ENCODE data around the gene ATP1A4. TPM values are rescaled to one million over a fixed set of nuclear protein-coding genes. Genes with fewer than 3 reads are reported as not detected.

Gene ATP1A4
- total and polyA plus RNA-seq, 9 of the 15 experiments (the other 6 are each of a cell fraction or from before 2014, with no cell fraction given) = 0.07 TPM; not detected in 8

DNA sequence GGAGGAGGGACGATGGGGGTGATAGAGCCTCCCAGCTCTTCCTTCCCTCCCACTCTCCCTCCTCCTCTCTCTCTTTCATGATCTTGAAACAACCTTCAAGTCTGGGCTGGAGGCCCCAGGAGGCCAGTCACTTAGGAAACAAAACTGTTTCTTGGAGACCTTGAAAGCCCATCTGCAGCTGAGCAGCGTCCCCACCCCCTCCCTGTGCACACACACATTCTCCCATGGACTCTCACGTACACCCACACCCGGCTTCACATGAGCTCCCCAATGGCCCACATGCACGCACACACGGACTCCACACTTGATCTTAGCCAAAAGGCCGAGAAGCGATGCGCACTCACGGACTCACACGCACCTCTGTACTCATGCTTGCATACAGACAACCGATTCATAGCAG, 39.0 kb upstream of the ATP1A4 start:
- in situ Hi-C loops (cut with MboI) (no loop called here), intact Hi-C loops (cut with micrococcal nuclease) (no loop called here)
- Histone ChIP-seq H3K9me3 (replicated peaks; ENCODE audit: control insufficient read depth, insufficient read depth, low read depth, low read length) (no peaks in the 10 kb centered on the region), H3K4me3 (no peak overlapping the region), H4K20me1 (replicated peaks; ENCODE audit: control insufficient read depth, insufficient read depth, low read length) (no peaks in the 10 kb centered on the region), H3K27ac (ENCODE audit: extremely low read depth, low read depth, low read length) (no peak overlapping the region), H2AFZ (ENCODE audit: low read depth, low read length) (no peak overlapping the region), H3K27me3 (ENCODE audit: control insufficient read depth in 2 of 2, insufficient read depth in 2 of 2, low read length in 2 of 2) (peaks cover 22 to 69% of the 10 kb centered on the region in 2 experiments; a peak in 4 of 5 replicates), H3K79me2 (ENCODE audit: control insufficient read depth, insufficient read depth, low read length) (no peaks in the 10 kb centered on the region), H3K4me2 (ENCODE audit: insufficient read depth, low read length) (no peak overlapping the region), H3K4me1 (replicated peaks in 1 of 2; ENCODE audit: control insufficient read depth in 2 of 2, insufficient read depth in 2 of 2, low read length in 2 of 2) (no peaks in the 10 kb centered on the region), H3K36me3 (ENCODE audit: control insufficient read depth, insufficient read depth, low read length) (no peaks in the 10 kb centered on the region), H3K9ac (ENCODE audit: insufficient read depth in 1 of 2, low read depth in 2 of 2, low read length in 2 of 2) (no peak overlapping the region), H3K9me1 (ENCODE audit: control insufficient read depth, insufficient read depth, low read length) (no peaks in the 10 kb centered on the region)
- 11% methylated on average over 11 of the region's 12 CpGs for WGBS (ENCODE audit: insufficient coverage, low coverage, missing lambda C conversion rate)
- ATAC-seq (no peak), DNase-seq (ENCODE audit: extremely low read depth in 1 of 4, low spot score in 3 of 4) (no peak), FAIRE-seq (peak; percentile 84)
- BruUV-seq (replicated peaks) = no TSS peak
- no peak for TF ChIP-seq EGR1 (conservative IDR thresholded peaks at IDR 0.05)
- peak; percentile 60; the same call in 1 of the 2 replicates for TF ChIP-seq ZNF263 (CRISPR knock-in tag; IDR thresholded peaks at IDR 0.05; ENCODE audit: borderline replicate concordance)
- TF ChIP-seq SMARCE1 (IDR thresholded peaks at IDR 0.05) = no peak
- POLR2A ChIA-PET = interaction anchor here (0.7 to 1.0 kb wide), 2 partner anchors 27 to 231 kb away, joined by 3 to 4 read pairs; partner anchors contain the start of gene NCSTN
- CTCF ChIA-PET (ENCODE audit: low intra/inter-chr PET ratio) = no interaction called here

GRCh38 chr1:160113407-160113806, 38.0 kb upstream of the ATP1A4 start:
- POLR2A ChIA-PET = interaction anchor here (0.5 kb wide), 1 partner anchor 297 kb away, joined by 3 read pairs; no protein-coding TSS in a partner anchor
- in situ Hi-C loops (cut with MboI) (no loop called here), intact Hi-C loops (cut with micrococcal nuclease) (no loop called here)
- H4K20me1 ChIP-seq (replicated peaks; ENCODE audit: control insufficient read depth, insufficient read depth, low read length) = no peaks in the 10 kb centered on the region
- H3K9me1 ChIP-seq (ENCODE audit: control insufficient read depth, insufficient read depth, low read length) = no peaks in the 10 kb centered on the region
- H3K4me3 ChIP-seq = no peak overlapping the region
- FAIRE-seq (no peak), ATAC-seq (no peak; the same call in 2 of the 3 replicates), DNase-seq (ENCODE audit: extremely low read depth in 1 of 4, low spot score in 3 of 4) (no peak)
- no peaks in the 10 kb centered on the region for H3K79me2 ChIP-seq (ENCODE audit: control insufficient read depth, insufficient read depth, low read length)
- no peak overlapping the region for H2AFZ ChIP-seq (ENCODE audit: low read depth, low read length)
- no peak overlapping the region for H3K9ac ChIP-seq (ENCODE audit: insufficient read depth in 1 of 2, low read depth in 2 of 2, low read length in 2 of 2)
- no peaks in the 10 kb centered on the region for H3K4me1 ChIP-seq (replicated peaks in 1 of 2; ENCODE audit: control insufficient read depth in 2 of 2, insufficient read depth in 2 of 2, low read length in 2 of 2)
- no peak overlapping the region for H3K27ac ChIP-seq (ENCODE audit: extremely low read depth, low read depth, low read length)
- H3K27me3 ChIP-seq (ENCODE audit: control insufficient read depth in 2 of 2, insufficient read depth in 2 of 2, low read length in 2 of 2) = peaks cover 23 to 71% of the 10 kb centered on the region in 2 experiments; a peak in 4 of 5 replicates
- CTCF ChIA-PET (ENCODE audit: low intra/inter-chr PET ratio) = no interaction called here
- H3K36me3 ChIP-seq (ENCODE audit: control insufficient read depth, insufficient read depth, low read length) = no peaks in the 10 kb centered on the region
- BruUV-seq (replicated peaks) = no TSS peak
- no peak overlapping the region for H3K4me2 ChIP-seq (ENCODE audit: insufficient read depth, low read length)
- 7% methylated on average over 8 of the region's 8 CpGs for WGBS (ENCODE audit: insufficient coverage, low coverage, missing lambda C conversion rate)
- no peaks in the 10 kb centered on the region for H3K9me3 ChIP-seq (replicated peaks; ENCODE audit: control insufficient read depth, insufficient read depth, low read depth, low read length)
- no peak for TF ChIP-seq PRPF4 (IDR thresholded peaks at IDR 0.05; ENCODE audit: insufficient read depth, low read depth, low read length, poor library complexity, severe bottlenecking)
- no peak for TF ChIP-seq KDM4B (IDR thresholded peaks at IDR 0.05; ENCODE audit: borderline replicate concordance in 2 of 2, low read depth in 1 of 2)
- no peak for TF ChIP-seq JUNB (CRISPR knock-in tag; conservative IDR thresholded peaks at IDR 0.05)
- TF ChIP-seq, protein P1, sequence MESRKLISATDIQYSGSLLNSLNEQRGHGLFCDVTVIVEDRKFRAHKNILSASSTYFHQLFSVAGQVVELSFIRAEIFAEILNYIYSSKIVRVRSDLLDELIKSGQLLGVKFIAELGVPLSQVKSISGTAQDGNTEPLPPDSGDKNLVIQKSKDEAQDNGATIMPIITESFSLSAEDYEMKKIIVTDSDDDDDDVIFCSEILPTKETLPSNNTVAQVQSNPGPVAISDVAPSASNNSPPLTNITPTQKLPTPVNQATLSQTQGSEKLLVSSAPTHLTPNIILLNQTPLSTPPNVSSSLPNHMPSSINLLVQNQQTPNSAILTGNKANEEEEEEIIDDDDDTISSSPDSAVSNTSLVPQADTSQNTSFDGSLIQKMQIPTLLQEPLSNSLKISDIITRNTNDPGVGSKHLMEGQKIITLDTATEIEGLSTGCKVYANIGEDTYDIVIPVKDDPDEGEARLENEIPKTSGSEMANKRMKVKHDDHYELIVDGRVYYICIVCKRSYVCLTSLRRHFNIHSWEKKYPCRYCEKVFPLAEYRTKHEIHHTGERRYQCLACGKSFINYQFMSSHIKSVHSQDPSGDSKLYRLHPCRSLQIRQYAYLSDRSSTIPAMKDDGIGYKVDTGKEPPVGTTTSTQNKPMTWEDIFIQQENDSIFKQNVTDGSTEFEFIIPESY (CRISPR knock-in tag; IDR thresholded peaks at IDR 0.05) = no peak
- no peak for TF ChIP-seq ZFP36 (IDR thresholded peaks at IDR 0.05; ENCODE audit: low read depth, low read length, partially characterized antibody)
- TF ChIP-seq JUND (IDR thresholded peaks at IDR 0.05; ENCODE audit: borderline replicate concordance, low read depth, low read length) = no peak
- no peak for TF ChIP-seq JUND (tag; IDR thresholded peaks at IDR 0.05; ENCODE audit: borderline replicate concordance, low read depth, low read length)
- no peak for TF ChIP-seq ZNF398 (CRISPR knock-in tag; IDR thresholded peaks at IDR 0.05)
- TF ChIP-seq SP2 (IDR thresholded peaks at IDR 0.05; ENCODE audit: extremely low read depth, low read depth, low read length, poor library complexity, severe bottlenecking) = no peak

Measured in K562 (cell line).